Breast epithelium (tissue), 3 donors: Measurements from ENCODE around the gene FANCC.

Experiments
- POLR2A ChIP-seq: fragments of 450-650 bp; IDR thresholded peaks from one replicate; pipeline ENCODE4 v1.6.1; 2016; ENCODE audit warnings: antibody characterized with exemption, mild to moderate bottlenecking, moderate library complexity
- TF ChIP-seq, protein P1 (sequence below), 3 donors: fragments of 450-650 bp; IDR thresholded peaks; one replicate each; pipeline ENCODE4 v1.5.1; 2016 to 2017; ENCODE audit warnings: antibody characterized with exemption in 3 of 3, mild to moderate bottlenecking in 3 of 3, moderate library complexity in 3 of 3

DNA sequence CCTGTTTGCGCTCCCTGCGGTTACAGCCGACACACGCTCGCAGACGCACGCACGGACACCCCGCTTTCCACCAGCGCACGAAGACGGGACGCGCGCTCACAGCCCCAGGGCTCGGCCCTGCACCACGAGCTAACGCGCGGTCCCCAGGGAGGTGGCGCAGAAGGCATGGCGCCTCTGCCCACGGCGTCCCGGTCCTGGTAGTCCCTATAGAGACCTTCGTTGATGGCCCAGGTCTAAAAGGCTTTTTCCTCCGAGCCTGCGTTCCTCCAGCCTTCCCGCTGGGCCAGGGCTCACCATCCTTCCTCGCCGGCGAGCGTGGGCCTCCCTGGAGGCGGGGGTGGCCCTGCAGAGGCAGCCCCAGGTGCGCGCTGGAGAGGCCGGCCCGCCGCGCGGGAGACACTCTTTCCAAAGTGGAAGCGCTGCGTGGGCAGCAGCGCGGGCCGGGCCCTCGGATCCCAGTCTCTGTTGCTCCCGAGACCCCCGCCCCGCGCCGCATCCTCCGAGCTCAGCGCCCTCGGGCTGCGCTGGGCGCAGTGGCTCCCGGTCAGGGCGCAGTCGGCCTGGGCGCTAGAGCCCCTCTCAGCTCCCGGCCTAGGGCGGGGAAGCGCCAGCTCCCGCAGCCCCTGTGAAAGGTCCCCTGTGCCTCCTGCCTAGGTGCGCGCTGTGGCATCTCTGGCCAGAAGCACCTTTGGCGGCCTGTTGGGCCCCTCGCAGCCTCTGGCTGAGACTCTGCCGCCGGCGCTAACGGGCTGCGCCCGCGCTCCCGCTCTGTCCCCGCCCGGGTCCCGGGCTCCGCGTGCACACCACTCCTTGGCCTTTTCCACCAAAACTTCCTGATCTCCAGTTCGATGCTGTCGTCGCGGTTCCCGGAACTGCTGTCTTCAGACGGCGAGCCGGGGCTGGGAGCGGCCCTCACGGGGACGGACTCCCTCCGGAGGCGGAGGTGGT lies 31.9 kb upstream of the FANCC start:
- TF ChIP-seq, protein P1, sequence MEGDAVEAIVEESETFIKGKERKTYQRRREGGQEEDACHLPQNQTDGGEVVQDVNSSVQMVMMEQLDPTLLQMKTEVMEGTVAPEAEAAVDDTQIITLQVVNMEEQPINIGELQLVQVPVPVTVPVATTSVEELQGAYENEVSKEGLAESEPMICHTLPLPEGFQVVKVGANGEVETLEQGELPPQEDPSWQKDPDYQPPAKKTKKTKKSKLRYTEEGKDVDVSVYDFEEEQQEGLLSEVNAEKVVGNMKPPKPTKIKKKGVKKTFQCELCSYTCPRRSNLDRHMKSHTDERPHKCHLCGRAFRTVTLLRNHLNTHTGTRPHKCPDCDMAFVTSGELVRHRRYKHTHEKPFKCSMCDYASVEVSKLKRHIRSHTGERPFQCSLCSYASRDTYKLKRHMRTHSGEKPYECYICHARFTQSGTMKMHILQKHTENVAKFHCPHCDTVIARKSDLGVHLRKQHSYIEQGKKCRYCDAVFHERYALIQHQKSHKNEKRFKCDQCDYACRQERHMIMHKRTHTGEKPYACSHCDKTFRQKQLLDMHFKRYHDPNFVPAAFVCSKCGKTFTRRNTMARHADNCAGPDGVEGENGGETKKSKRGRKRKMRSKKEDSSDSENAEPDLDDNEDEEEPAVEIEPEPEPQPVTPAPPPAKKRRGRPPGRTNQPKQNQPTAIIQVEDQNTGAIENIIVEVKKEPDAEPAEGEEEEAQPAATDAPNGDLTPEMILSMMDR (IDR thresholded peaks at IDR 0.05) = no peak
- no peak for TF ChIP-seq POLR2A
